ENCODE results near the gene INPP5D.
"Not testable (repeated sequence)": the region's sequence is repeated elsewhere in the genome, so short reads cannot be mapped to it uniquely, and the experiment has no call there.

INPP5D gene

DNA sequence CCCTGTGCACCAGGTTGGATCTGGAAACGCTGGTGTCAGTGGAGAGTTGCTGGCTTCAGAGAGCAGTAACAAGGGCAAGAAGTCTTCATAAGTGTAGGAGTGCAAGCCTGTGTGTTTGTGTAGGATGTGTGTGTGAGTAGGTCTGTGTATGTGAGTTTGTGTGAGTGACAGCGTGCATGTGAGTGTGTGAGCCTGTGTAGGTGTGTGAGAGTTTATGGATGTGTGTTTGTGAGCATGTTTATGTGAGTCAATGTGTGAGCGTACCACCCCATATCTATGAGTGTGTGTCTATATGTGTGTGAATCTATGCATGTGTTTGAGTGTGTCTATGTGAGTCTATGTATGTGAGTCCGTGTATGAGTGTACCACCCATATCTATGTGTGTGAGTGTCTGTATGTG is 104.8 kb downstream of the INPP5D start:
- in situ Hi-C loops (cut with MboI; ENCODE audit: low sequenced_read_pairs): no loop called here

DNA sequence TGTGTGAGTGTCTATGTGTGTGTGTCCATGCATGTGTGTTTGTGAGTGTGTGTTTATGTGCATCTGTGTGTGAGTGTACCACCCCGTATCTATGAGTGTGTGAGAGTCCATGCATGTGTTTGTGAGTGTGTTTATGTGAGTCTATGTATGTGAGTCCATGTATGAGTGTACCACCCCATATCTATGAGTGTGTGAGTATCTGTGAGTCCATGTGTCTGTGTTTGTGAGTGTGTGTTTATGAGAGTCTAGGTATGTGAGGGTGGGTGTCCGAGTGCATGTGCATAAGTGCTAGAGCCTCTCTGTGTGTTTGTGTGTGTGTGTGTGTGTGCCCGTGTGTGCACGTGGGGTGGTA is 105.4 kb downstream of the INPP5D start:
- in situ Hi-C loops (cut with MboI; ENCODE audit: low sequenced_read_pairs): no loop called here

DNA sequence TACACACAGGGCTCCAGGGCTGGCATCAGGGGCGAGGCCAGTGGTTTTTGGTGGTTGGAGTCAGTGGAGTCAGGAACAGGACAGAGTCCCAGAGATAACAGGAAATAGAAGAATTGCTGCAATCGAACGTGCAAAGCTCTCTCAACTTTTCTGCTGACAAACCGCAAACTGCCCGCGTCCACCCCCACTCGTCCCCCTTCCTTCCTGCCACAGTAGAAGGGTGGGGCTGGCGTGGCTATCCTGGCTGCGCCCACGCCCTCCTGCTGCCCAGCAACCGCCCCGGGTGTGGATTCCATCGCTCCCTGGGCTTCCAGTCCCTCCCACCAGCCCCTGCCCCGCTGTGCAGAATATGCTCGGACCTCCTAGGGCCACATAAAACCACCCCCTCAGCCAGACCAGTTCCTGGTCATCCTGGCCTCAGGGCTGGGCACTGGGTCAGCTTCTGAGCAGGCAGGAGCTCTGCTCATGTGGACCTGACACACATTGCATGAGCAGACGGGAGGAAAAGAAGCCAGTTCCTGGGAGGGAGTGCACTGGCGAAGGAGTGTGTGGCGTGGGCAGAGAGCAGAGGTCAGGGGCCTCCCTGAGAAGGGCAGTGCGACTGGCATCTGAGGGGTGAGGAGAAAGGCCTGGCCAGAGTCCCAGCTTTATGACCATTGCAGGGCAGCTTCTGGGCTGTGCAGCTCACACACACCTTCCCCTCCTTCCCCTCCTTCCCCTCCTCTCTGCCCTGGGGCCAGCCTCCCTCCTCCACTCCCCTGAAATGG is 105.9 kb downstream of the INPP5D start:
- in situ Hi-C loops (cut with MboI; ENCODE audit: low sequenced_read_pairs): no loop called here

DNA sequence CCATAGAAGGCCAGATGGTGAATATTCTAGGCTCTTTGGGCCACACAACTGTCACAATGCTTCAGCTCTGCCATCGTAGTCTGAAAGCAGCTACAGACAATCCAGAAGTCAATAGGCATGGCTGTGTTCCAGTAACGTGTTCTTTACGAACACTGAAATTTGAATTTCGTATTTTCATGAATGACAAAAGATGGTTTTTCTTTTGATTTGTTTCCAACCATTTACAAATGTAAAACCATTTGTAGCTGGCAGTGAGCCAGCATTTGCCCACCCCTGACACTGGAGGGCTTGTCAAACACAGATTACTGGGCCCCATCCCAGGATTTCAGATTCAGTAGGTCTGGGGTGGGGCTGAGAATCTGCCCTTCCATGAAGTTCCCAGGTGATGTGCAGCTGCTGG is 108.3 kb downstream of the INPP5D start:
- in situ Hi-C loops (cut with MboI; ENCODE audit: low sequenced_read_pairs): no loop called here

DNA sequence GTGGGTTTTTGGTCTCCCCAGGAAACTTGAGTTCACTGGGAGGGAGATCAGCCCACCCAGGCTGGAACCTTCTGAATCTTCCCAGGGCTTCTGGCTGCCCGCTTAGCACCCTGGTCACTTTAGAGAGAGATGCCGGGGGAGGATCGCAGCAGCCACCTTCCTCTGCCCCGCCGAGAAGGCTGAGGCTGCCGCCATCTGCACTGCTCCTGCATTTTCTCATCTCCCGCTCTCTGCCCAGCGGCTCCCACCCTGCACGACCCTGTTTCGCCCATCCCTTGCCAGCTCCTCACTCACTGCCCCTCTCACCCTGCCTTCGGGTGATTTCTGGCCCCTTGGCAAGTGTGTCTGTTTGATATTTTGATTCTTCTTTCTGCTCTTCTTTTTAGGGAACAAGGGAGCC is 108.8 kb downstream of the INPP5D start:
- in situ Hi-C loops (cut with MboI; ENCODE audit: low sequenced_read_pairs): no loop called here

DNA sequence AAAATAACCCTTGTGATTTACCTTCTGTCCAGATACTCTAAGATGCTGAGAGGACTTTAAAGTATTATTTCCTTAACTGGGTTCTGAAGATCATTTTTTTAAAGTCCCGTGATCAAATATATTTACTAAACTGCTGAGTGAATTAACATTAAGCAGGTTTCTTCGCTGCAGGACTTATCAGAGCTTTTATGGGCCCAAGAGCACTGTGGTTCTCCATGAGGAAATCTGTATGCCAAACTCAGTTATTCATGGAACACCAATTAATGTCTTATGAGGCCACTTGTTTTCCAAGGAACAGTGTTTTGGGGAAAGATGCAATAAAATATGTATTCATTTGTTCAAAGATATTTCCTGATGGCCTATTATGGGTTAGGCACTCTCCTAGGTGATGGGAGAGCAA is 111.2 kb downstream of the INPP5D start:
- in situ Hi-C loops (cut with MboI; ENCODE audit: low sequenced_read_pairs): no loop called here

DNA sequence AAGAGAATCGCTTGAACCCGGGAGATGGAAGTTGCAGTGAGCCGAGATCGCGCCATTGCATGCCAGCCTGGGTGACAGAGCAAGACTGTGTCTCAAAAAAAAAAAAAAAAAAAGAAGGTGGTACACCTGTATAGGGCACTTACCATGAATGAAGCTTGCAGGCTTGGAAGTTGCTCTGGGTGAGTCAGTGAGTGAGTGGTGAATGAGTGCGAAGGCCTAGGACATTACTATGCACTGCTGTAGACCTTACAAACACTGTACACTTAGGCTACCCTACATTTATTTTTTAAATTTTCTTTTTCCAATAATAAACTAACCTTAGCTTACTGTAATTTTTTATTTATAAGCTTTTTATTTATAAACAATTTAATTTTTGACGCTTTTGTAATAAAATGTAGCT is 113.0 kb downstream of the INPP5D start:
- in situ Hi-C loops (cut with MboI; ENCODE audit: low sequenced_read_pairs): no loop called here

DNA sequence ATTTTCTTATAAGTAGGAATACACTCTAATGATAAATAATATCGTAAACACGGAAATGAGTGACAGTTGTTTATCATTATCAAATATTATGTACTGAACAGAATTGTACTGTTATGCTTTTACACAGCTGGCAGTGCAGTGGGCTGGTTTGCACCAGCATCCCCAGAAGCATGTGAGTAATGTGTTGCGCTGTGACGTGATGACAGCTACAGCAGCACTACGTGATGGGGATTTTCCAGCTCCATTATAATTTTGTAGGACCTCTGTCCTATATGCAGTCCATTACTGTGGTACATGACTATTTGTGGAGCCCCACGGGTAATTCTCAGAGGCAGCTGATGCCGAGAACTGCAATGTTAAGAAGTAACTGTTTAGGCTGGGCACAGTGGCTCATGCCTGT is 114.0 kb downstream of the INPP5D start:
- in situ Hi-C loops (cut with MboI; ENCODE audit: low sequenced_read_pairs): no loop called here

DNA sequence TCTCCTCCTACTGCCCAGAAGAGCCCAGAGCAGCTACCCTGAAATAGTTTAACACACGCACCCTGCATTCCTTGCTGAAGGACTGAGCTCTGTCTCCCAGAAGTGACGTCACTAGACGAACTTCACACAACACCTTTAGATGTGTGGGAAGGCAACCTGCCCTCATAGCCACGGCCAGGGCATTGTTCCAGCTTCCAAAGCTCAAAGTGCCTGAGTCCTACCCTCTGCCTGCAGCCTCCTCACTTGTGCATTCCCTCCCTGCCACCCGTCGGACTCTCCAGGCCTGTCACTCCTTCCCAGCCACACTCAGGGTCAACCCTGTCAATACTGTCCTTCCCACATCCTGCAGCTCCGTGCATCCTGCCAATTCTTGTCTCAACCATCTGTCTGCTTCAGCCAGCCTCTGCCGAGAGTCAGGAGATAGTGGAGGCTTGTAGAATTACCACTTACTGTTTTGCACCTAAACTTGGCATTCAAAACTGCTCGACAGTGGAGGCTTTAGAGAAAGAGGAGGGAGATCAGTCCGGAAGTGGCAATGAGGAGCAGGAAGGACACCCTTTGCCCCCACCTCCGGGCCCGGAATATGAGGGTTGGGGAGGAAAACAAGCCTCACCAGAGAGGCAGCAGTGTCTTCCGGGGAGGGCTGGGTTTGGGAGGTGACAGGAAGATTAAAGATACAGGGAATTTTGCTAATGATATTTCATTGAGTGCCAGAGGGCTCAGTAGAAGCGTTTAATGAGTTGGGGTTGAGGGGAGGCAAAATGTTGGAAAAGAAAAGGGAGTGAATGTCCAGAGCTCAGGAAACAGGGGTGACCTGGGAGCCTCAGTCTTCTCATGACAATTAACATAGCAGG is 119.1 kb downstream of the INPP5D start:
- in situ Hi-C loops (cut with MboI; ENCODE audit: low sequenced_read_pairs): no loop called here

DNA sequence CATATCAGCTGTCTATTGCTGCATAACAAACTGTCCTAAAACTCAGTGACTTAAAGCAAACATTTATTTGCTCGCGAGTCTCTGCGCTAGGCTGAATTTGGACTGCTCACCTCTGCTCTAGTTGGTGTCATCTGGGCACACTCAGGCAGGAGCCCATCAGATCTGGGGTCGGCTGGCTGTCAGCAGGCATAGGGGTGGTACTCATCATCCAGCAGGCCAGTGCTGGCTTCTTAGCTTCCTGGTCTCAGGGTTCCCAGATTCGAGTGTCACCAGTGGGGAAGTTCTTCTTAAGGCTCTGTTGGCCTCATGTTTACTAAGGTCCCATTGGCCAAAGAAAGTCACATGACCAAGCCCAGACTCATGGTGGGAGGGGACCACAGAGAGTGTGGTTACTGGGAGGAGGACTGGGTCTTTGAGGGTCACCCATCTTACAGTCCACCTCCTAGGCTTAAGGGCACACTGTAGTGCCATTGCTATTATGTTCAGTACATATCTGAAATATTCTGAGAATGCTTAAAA is 119.8 kb downstream of the INPP5D start:
- in situ Hi-C loops (cut with MboI; ENCODE audit: low sequenced_read_pairs): no loop called here

DNA sequence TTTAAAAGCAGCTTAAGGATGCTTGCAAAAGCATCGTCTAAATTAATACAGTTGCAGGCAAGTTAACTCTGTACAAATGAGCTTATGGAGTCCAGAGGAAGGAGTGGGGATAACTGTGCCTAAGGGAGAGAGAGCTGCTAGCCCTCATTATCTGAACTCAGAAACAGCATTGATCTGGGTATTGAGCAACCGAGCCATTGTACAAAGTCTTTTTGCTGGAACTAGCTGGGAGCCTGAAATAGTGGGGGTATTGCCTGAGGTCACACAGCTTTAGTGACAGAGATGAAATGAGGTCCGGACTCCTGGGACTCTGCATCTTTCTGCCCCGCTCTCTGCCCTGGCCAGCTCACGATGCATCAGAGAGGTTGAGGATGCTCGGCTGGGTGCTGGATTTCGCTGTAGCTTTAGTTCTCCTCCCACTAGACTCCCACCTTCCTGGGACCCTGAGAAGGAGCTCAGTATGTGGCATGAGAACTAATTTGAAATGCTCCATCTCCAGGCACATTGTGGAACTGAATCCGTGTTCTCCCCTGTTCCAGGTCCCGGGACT is 123.8 kb downstream of the INPP5D start:
- in situ Hi-C loops (cut with MboI; ENCODE audit: low sequenced_read_pairs): no loop called here

DNA sequence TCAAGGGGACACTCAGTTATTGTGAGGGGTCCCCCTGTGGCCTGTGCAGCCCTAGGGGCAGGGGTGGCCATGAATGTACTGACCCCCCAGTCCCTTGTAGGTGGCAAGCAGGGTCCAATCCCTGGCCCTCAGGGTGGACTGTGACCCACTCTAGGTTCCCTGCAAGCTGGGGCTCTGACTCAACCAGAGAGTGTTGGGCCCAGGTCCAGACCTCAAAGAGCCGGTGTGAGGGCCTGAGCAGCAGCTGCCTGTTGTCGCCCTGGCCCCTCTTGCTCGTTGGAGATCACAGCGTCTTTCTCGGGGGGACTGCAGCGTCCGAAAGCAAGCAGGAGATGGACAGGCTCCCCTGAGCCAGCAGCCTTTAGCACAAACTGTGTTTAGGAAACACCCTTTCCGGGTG is 124.5 kb downstream of the INPP5D start:
- in situ Hi-C loops (cut with MboI; ENCODE audit: low sequenced_read_pairs): no loop called here

DNA sequence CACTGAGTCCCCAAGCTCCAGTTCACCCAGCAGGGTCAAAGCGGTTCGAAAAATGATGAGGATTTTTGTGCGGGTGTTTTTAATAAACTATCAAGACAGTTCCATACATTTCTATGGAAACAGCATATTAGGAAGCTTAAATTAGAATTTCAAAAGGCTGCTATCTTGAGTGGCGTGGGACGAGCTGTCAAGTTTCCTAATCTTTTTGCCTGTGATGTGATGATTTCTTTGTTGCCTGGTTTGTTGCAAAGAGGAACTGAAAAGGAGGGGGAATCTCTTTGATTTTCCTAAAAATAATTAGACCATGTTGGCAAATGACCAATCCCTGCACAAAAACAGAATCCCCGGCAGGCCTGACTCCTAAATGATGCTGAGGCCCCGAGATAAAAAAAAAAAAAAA is 125.2 kb downstream of the INPP5D start:
- in situ Hi-C loops (cut with MboI; ENCODE audit: low sequenced_read_pairs): no loop called here

DNA sequence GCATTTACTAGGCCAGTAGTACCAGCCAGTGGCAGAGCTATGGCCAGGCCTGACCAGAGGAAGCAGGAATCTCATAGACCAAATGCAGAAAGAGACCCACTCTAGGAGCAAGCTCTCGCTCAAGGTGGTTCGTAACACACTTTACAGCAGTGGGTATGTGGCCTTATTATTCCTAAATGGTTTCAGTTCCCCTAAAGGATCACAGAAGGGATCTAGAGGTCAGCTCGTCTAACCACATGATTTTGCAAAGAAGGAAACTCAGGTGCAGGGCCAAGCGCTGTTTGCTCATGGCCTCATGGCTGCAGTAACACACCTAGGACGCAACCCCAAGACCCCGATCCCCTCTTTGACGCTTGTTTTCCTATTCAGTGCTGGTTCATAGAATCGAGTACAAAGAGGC is 125.8 kb downstream of the INPP5D start:
- in situ Hi-C loops (cut with MboI; ENCODE audit: low sequenced_read_pairs): no loop called here

DNA sequence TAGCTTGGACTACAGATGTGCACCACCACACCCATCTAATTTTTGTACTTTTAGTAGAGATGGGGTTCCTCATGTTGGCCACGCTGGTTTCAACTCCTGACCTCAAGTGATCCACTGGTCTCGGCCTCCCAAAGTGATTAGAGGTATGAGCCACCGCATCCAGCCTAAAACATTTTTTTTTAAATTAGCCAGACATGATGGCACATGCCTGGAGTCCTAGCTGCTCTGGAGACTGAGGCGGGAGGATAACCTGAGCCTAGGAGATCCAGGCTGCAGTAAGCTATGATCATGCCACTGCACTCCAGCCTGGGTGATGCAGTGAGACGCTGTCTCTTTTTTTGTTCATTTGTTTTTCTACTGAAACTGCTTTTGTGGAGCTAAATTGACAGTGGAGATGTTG is 126.7 kb downstream of the INPP5D start:
- in situ Hi-C loops (cut with MboI; ENCODE audit: low sequenced_read_pairs): no loop called here

DNA sequence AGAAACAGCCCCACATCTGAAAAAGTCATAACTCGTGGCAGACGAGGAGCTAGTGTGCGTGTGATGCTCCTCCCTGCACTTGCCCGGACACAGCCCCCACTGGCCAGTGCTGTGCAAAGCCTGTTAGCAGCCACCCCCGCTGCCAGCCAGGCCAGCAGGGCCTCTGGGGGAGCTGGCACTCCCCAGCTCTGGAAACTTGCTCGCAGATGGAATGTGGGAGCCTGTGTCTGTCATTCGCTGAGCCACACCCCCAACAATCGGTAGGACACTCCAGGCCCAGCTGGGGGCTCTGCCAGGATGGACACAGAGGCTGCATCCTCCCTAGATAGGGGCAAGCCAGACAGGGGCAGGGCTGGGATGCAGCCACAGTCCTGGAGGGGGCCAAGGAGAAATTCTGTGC is 128.9 kb downstream of the INPP5D start:
- in situ Hi-C loops (cut with MboI; ENCODE audit: low sequenced_read_pairs): no loop called here

DNA sequence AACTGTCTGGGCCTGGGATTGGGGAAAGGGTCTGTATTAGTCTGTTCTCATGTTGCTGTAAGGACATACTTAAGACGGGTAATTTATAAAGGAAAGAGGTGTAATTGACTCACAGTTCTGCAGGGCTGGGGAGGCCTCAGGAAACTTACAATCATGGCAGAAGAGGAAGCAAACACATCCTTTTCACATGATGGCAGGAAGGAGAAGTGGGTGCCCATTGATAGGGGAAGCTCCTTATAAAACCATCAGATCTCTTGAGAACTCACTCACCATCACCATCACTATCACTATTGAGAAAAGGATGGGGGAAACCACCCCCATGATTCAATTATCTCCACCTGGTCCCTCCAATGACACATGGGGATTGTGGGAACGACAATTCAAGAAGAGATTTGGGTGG is 130.9 kb downstream of the INPP5D start:
- in situ Hi-C loops (cut with MboI; ENCODE audit: low sequenced_read_pairs): not testable (repeated sequence)

DNA sequence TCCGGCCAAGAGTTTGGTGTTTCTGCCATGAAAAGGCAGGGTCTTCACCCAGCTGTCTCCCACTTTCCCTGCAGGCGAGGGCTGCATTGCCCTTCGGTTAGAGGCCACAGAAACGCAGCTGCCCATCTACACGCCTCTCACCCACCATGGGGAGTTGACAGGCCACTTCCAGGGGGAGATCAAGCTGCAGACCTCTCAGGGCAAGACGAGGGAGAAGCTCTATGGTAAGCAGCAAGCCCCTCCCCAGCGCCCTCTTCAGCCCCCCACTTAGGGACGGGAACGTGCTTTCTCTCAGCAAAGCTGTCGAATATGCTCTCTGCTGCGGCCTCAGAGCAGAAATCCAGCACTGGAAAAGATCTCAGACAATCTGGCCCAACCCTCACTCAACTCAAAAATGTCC is 133.6 kb downstream of the INPP5D start:
- in situ Hi-C loops (cut with MboI; ENCODE audit: low sequenced_read_pairs): no loop called here

DNA sequence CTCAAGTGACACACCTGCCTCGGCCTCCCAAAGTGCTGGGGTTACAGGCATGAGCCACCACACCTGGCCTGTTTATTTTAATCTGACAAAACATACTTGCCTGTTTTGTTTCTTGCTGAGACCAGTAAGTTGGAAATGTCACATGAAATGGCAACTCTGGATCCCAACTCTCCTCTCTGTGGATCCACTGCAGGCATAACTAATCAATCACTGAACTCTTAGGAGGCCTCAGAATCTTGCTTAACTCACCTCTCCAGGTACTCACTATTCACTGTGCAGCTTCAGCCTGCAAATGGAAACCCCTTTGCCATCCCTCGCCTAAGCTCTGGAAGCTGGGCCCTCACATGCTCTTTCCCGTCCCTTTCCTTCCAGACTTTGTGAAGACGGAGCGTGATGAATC is 134.9 kb downstream of the INPP5D start:
- in situ Hi-C loops (cut with MboI; ENCODE audit: low sequenced_read_pairs): no loop called here

DNA sequence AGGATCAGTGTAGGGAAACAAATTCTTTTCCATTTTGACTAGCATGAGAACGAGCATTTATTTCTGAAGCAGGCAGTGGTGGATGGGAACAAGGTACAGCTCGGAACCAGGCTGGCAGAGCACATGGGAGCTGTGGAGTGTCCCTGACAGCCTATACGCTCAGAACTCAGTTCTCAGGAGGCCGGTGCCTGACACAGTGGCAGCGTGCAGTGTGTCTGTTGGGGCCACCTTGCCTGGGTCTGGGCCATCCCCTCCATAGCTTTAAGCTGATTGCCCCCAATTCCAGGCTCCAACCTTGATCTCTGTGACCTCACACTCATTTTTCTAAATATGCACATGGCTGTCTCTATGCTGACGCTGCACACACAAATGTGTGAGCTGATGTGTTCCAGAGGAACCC is 136.9 kb downstream of the INPP5D start:
- in situ Hi-C loops (cut with MboI; ENCODE audit: low sequenced_read_pairs): no loop called here

DNA sequence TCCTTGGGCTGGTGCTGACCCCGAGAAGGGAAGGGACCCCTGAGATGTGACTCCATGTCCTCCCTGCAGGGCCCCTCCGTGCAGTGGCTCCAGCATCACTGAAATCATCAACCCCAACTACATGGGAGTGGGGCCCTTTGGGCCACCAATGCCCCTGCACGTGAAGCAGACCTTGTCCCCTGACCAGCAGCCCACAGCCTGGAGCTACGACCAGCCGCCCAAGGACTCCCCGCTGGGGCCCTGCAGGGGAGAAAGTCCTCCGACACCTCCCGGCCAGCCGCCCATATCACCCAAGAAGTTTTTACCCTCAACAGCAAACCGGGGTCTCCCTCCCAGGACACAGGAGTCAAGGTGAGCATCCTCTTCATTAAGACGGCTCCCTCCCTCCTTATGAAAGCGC is 137.9 kb downstream of the INPP5D start:
- in situ Hi-C loops (cut with MboI; ENCODE audit: low sequenced_read_pairs): no loop called here

DNA sequence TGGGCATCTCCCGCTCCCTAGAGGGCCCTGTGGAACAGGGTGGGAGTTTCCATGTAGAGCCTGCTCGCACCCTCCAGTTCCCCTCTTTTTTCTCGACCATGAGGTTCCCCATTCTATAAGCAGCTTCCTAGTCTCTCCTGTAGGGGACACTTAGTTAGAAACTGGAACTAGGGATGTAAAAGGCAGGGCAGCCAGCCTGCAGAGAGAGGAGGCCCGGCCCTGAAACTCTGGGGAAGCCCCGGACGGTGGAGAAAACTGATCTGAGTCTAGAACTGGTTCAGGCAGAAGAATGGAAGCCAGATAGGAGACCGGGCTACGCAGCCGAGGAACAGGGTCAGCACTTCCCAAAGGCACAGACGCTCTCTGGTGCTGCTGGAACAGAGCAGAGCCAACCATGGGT is 139.7 kb downstream of the INPP5D start:
- in situ Hi-C loops (cut with MboI; ENCODE audit: low sequenced_read_pairs): no loop called here
